GM12878 (cell line): ENCODE results near the gene HBD.

ENCODE experiments used
- CEBPB ChIP-seq, 2 experiments: fragments of 150-350 bp in 1 of 2; IDR thresholded peaks; 2 replicates each; pipeline ENCODE4 v1.6.1; 2012 to 2014; ENCODE audit warnings: low read depth in 2 of 2, low read length in 2 of 2, borderline replicate concordance in 1 of 2, inconsistent platforms in 1 of 2
- CTCF ChIP-seq, 3 experiments: IDR thresholded peaks in 2 of 3; conservative IDR thresholded peaks in 1 of 3; 2 replicates each; pipeline ENCODE4 v1.5.1; 2011; ENCODE audit warnings: low read depth in 3 of 3, low read length in 3 of 3, mild to moderate bottlenecking in 3 of 3, control low read depth in 2 of 3, moderate library complexity in 2 of 3, inconsistent platforms in 1 of 3, mixed read lengths in 1 of 3; ENCODE audit not compliant: control insufficient read depth in 2 of 3, insufficient read depth in 1 of 3; ENCODE audit errors: extremely low read depth in 1 of 3
- GATAD2B ChIP-seq: fragments of 450-650 bp; conservative IDR thresholded peaks from 2 replicates; pipeline ENCODE4 v1.6.1; 2017; ENCODE audit warnings: low read depth, mild to moderate bottlenecking, moderate library complexity
- PAX5 ChIP-seq: IDR thresholded peaks from 2 replicates; pipeline ENCODE4 v1.6.1; 2011; ENCODE audit warnings: low read depth, low read length, borderline replicate concordance
- RAD21 ChIP-seq: IDR thresholded peaks from 2 replicates; pipeline ENCODE4 v1.6.1; 2011; ENCODE audit warnings: mild to moderate bottlenecking, low read depth, low read length, moderate library complexity; ENCODE audit not compliant: insufficient read depth
- RAD51 ChIP-seq: fragments of 450-650 bp; IDR thresholded peaks from 2 replicates; pipeline ENCODE4 v1.6.1; 2016; ENCODE audit warnings: moderate library complexity, mild to moderate bottlenecking, inconsistent platforms
- SREBF1 ChIP-seq: IDR thresholded peaks from 2 replicates; pipeline ENCODE4 v1.6.1; 2012; ENCODE audit warnings: mild to moderate bottlenecking, low read length
- STAT1 ChIP-seq: fragments of 450-650 bp; conservative IDR thresholded peaks from 2 replicates; pipeline ENCODE4 v1.6.1; 2014; ENCODE audit warnings: antibody characterized with exemption, mild to moderate bottlenecking
- SUZ12 ChIP-seq: fragments of 200-600 bp; sonication (generic); IDR thresholded peaks from one replicate; pipeline ENCODE4 v1.6.1; 2018; ENCODE audit warnings: antibody characterized with exemption, mild to moderate bottlenecking; ENCODE audit not compliant: unreplicated experiment
- ZNF24 ChIP-seq: fragments of 450-650 bp; IDR thresholded peaks from 2 replicates; pipeline ENCODE4 v1.6.1; 2017; ENCODE audit warnings: antibody characterized with exemption, mild to moderate bottlenecking

GRCh38 chr11:5275369-5276110, 41.3 kb upstream of the HBD start:
- TF ChIP-seq STAT1, result no peak
- no peak for TF ChIP-seq RAD21
- TF ChIP-seq SREBF1, result no peak
- no peak for TF ChIP-seq RAD51
- no peak for TF ChIP-seq GATAD2B
- TF ChIP-seq SUZ12, result no peak
- no peak for TF ChIP-seq CTCF (IDR thresholded peaks at IDR 0.05 in 2 of 3, conservative IDR thresholded peaks at IDR 0.05 in 1 of 3; ENCODE audit: control insufficient read depth in 2 of 3, extremely low read depth in 1 of 3, insufficient read depth in 1 of 3, low read depth in 3 of 3, low read length in 3 of 3)
- no peak for TF ChIP-seq PAX5
- TF ChIP-seq ZNF24, result no peak
- TF ChIP-seq CEBPB (IDR thresholded peaks at IDR 0.05; ENCODE audit: borderline replicate concordance in 1 of 2, low read depth in 2 of 2, low read length in 2 of 2), result no peak
